Endothelial cell of umbilical vein (primary cell): ENCODE results near the gene COX8C. TPM values are rescaled to one million over a fixed set of nuclear protein-coding genes. Genes with fewer than 3 reads are reported as not detected.

Experiments
- BruUV-seq: library from RNA; stranded (reverse); fragments of 400-500 nt; replicated peaks from 2 replicates; lab custom pipeline; 2021; lab: Mats Ljungman, UMichigan
- CTCF ChIA-PET: fragments of 300-600, 350-600 bp; sonication (Branson Sonifier 250); formaldehyde crosslinking; loops from one replicate; lab custom pipeline; 2021; ENCODE audit warnings: antibody characterized with exemption, inconsistent platforms; lab: Charles Lee
- POLR2A ChIA-PET: fragments of 300-600, 350-600 bp; sonication (Branson Sonifier 250); formaldehyde crosslinking; loops from one replicate; lab custom pipeline; 2021; ENCODE audit warnings: antibody characterized with exemption, inconsistent platforms; lab: Charles Lee
- DNase-seq: peaks from one replicate; pipeline ENCODE4 v3.0.0-alpha.2; 2011; ENCODE audit warnings: low read depth, low spot score
- FAIRE-seq: peaks from 2 replicates; lab custom pipeline; 2011; peaks lifted over from hg19 to GRCh38; lab: Jason Lieb, UNC
- H2AFZ ChIP-seq: 2 replicates; pipeline ENCODE4 v1.6.0; 2012; ENCODE audit warnings: low read depth, low read length, control low read depth, inconsistent platforms
- H3K27ac ChIP-seq: 2 replicates; pipeline ENCODE4 v1.5.1; 2011; ENCODE audit warnings: low read depth, mild to moderate bottlenecking, control low read depth, low read length, moderate library complexity; ENCODE audit not compliant: insufficient read depth
- H3K27me3 ChIP-seq, 2 experiments: 2 replicates each; pipeline versions ENCODE4 v1.6.0 to v1.6.1; 2011; ENCODE audit warnings: low read length in 2 of 2, mixed read lengths in 1 of 2; ENCODE audit not compliant: control insufficient read depth in 2 of 2, insufficient read depth in 2 of 2
- H3K36me3 ChIP-seq, 2 experiments: 2 replicates in 1 of 2; 3 replicates in 1 of 2; pipeline ENCODE4 v1.5.1; 2011; ENCODE audit warnings: low read length in 2 of 2, mild to moderate bottlenecking in 1 of 2, moderate library complexity in 1 of 2; ENCODE audit not compliant: control insufficient read depth in 2 of 2, insufficient read depth in 2 of 2; ENCODE audit errors: extremely low read depth in 1 of 2
- H3K4me1 ChIP-seq: 3 replicates; pipeline ENCODE4 v1.5.1; 2011; ENCODE audit warnings: mild to moderate bottlenecking, low read length; ENCODE audit not compliant: control insufficient read depth, insufficient read depth; ENCODE audit errors: extremely low read depth
- H3K4me2 ChIP-seq: 2 replicates; pipeline ENCODE4 v1.6.1; 2011; ENCODE audit warnings: low read length, control low read depth, mixed read lengths; ENCODE audit not compliant: insufficient read depth
- H3K4me3 ChIP-seq, 3 experiments: fragments of 200-600 bp in 1 of 3; sonication (generic), shearing (Covaris generic) in 1 of 3; replicated peaks in 1 of 3; 2 replicates each; pipeline ENCODE4 v1.5.1; 2011 to 2016; ENCODE audit warnings: control low read depth in 3 of 3, low read length in 3 of 3, mild to moderate bottlenecking in 2 of 3, inconsistent platforms in 1 of 3, low read depth in 1 of 3, moderate library complexity in 1 of 3; ENCODE audit not compliant: insufficient read depth in 1 of 3
- H3K79me2 ChIP-seq: 2 replicates; pipeline ENCODE4 v1.6.0; 2012; ENCODE audit warnings: low read length, inconsistent platforms; ENCODE audit not compliant: control insufficient read depth, insufficient read depth
- H3K9ac ChIP-seq: replicated peaks from 2 replicates; pipeline ENCODE3; 2011; ENCODE audit warnings: low read length, control low read depth; ENCODE audit not compliant: insufficient read depth; ENCODE audit errors: extremely low read depth
- H3K9me1 ChIP-seq: replicated peaks from 3 replicates; pipeline ENCODE4 v1.6.0; 2011; ENCODE audit warnings: mild to moderate bottlenecking, low read length; ENCODE audit not compliant: control insufficient read depth, insufficient read depth; ENCODE audit errors: extremely low read depth
- H3K9me3 ChIP-seq: replicated peaks from 2 replicates; pipeline ENCODE4 v1.5.1; 2012; ENCODE audit warnings: low read length, inconsistent platforms; ENCODE audit not compliant: control insufficient read depth, insufficient read depth
- H4K20me1 ChIP-seq: replicated peaks from 2 replicates; pipeline ENCODE3; 2011; ENCODE audit warnings: mild to moderate bottlenecking, low read length; ENCODE audit not compliant: control insufficient read depth, insufficient read depth; ENCODE audit errors: extremely low read depth
- CTCF ChIP-seq, 2 donors: IDR thresholded peaks; 1 replicate in 1 of 2; 2 replicates in 1 of 2; pipeline ENCODE4 v1.5.1; 2011; ENCODE audit warnings: low read length in 2 of 2, mild to moderate bottlenecking in 2 of 2, moderate library complexity in 2 of 2, control low read depth in 1 of 2, inconsistent platforms in 1 of 2, low read depth in 1 of 2; ENCODE audit not compliant: insufficient read depth in 1 of 2; ENCODE audit errors: extremely low read depth in 1 of 2
- EZH2 ChIP-seq: IDR thresholded peaks from 2 replicates; pipeline ENCODE4 v1.6.1; 2012; ENCODE audit warnings: borderline replicate concordance, low read depth, mild to moderate bottlenecking, moderate library complexity, low read length, inconsistent platforms; ENCODE audit not compliant: severe bottlenecking
- FOS ChIP-seq: IDR thresholded peaks from 2 replicates; pipeline ENCODE4 v1.6.1; 2011; ENCODE audit warnings: mild to moderate bottlenecking, low read length, moderate library complexity, borderline replicate concordance; ENCODE audit not compliant: insufficient read depth
- GATA2 ChIP-seq: IDR thresholded peaks from 2 replicates; pipeline ENCODE4 v1.7.0; 2011; ENCODE audit warnings: low read depth, mild to moderate bottlenecking, moderate library complexity, mixed read lengths, low read length; ENCODE audit not compliant: insufficient read length, insufficient read depth
- JUN ChIP-seq: IDR thresholded peaks from 2 replicates; pipeline ENCODE4 v1.6.1; 2011; ENCODE audit warnings: borderline replicate concordance, low read depth; ENCODE audit not compliant: insufficient read length, insufficient read depth
- MAX ChIP-seq: IDR thresholded peaks from 2 replicates; pipeline ENCODE4 v1.6.1; 2011; ENCODE audit not compliant: insufficient read depth, insufficient read length
- MYC ChIP-seq: IDR thresholded peaks from one replicate; pipeline ENCODE4 v1.6.1; 2011; ENCODE audit warnings: mild to moderate bottlenecking, low read depth, low read length
- POLR2A ChIP-seq: IDR thresholded peaks from 2 replicates; pipeline ENCODE4 v1.6.1; 2012; ENCODE audit warnings: low read depth, mild to moderate bottlenecking, control low read depth, low read length
- POLR2AphosphoS5 ChIP-seq: IDR thresholded peaks from 2 replicates; pipeline ENCODE4 v1.6.1; 2012; ENCODE audit warnings: low read depth, mild to moderate bottlenecking, control low read depth, low read length, moderate library complexity; ENCODE audit not compliant: insufficient read depth
- dilution Hi-C: fragments of 300-500 bp; cut with MboI; formaldehyde crosslinking; loops from one replicate; pipeline ENCODE4 v1.15.0; 2019; ENCODE audit warnings: low sequenced_read_pairs; ENCODE audit not compliant: extremely low pct_ligation_motif_present
- intact Hi-C: fragments of 100-400 bp; cut with micrococcal nuclease; formaldehyde crosslinking; loops from one replicate; pipeline ENCODE4 v1.10.0; 2022
- polyA plus RNA-seq, 4 experiments: library from polyadenylated mRNA; depleted of rRNA in 3 of 4; stranded (reverse) in 3 of 4; unstranded in 1 of 4; fragments of >200 nt; gene quantifications; 2 replicates each; pipeline versions ENCODE4 v1.2.1 to v1.2.3, GENCODE V29; 2011 to 2012; ENCODE audit warnings: missing spikeins in 1 of 4
- total RNA-seq: library from RNA; stranded (reverse); gene quantifications from 2 replicates; pipeline ENCODE4 v1.2.3, GENCODE V29; 2021

The COX8C gene
- total and polyA plus RNA-seq, 2 donors (not counting 3 experiments of a cell fraction or from before 2014, with no cell fraction given) = not detected

GRCh38 chr14:93304771-93305170 is 42.2 kb upstream of the COX8C start:
- H3K4me2 ChIP-seq = no peak overlapping the region
- POLR2A ChIA-PET = no interaction called here

More at GRCh38 chr14:93304771-93305170, 42.2 kb upstream of the COX8C start:
- DNase-seq (no peak), FAIRE-seq (no peak)
- Histone ChIP-seq H3K79me2 (peaks cover 90% of the 10 kb centered on the region), H3K9me1 (no peaks in the 10 kb centered on the region), H2AFZ (no peak overlapping the region), H3K27ac (no peak overlapping the region), H3K4me1 (peaks cover 19% of the 10 kb centered on the region), H3K36me3 (no peaks in the 10 kb centered on the region), H3K9me3 (no peaks in the 10 kb centered on the region), H3K27me3 (no peaks in the 10 kb centered on the region), H4K20me1 (peaks cover 13% of the 10 kb centered on the region), H3K4me3 (no peak overlapping the region), H3K9ac (no peak overlapping the region)
- no TSS peak for BruUV-seq
- dilution Hi-C loops (no loop called here), intact Hi-C loops (no loop called here)
- TF ChIP-seq MAX (no peak), EZH2 (no peak), GATA2 (no peak), POLR2AphosphoS5 (no peak), POLR2A (no peak), JUN (no peak), FOS (no peak), MYC (no peak), CTCF (IDR thresholded peaks at IDR 0.05; ENCODE audit: extremely low read depth in 1 of 2, insufficient read depth in 1 of 2, low read depth in 1 of 2, low read length in 2 of 2) (no peak)
- CTCF ChIA-PET = no interaction called here
